Measurements from ENCODE around the gene REXO4. TPM values are rescaled to one million over a fixed set of nuclear protein-coding genes. Genes with fewer than 3 reads are reported as not detected.

Gene REXO4
- total RNA-seq, 1 donor from 2014 or later: 26.1 TPM

- no peak for TF ChIP-seq CTCF (IDR thresholded peaks at IDR 0.05; ENCODE audit: unreplicated experiment)
- Mint-ChIP-seq H3K36me3 (no peaks in the 10 kb centered on the region), H3K27ac (no peak overlapping the region), H3K9me3 (no peaks in the 10 kb centered on the region), H3K4me3 (no peak overlapping the region), H3K4me1 (no peaks in the 10 kb centered on the region), H3K27me3 (ENCODE audit: low read depth) (peaks cover 18% of the 10 kb centered on the region)
- no peak for DNase-seq (ENCODE audit: low spot score in 2 of 2, unreplicated experiment in 2 of 2)
Observed at GRCh38 chr9:133390713-133391112, 27.1 kb downstream of the REXO4 start.

GRCh38 chr9:133389562-133389961 is 28.2 kb downstream of the REXO4 start:
- Mint-ChIP-seq H3K27me3 (ENCODE audit: low read depth) (peaks cover 7% of the 10 kb centered on the region), H3K9me3 (no peaks in the 10 kb centered on the region), H3K4me3 (no peak overlapping the region), H3K36me3 (no peaks in the 10 kb centered on the region), H3K27ac (no peak overlapping the region), H3K4me1 (no peaks in the 10 kb centered on the region)
- no peak for DNase-seq (ENCODE audit: low spot score in 2 of 2, unreplicated experiment in 2 of 2)
- TF ChIP-seq CTCF (IDR thresholded peaks at IDR 0.05; ENCODE audit: unreplicated experiment): no peak

GRCh38 chr9:133389025-133389557 is 28.7 kb downstream of the REXO4 start:
- H3K4me3 Mint-ChIP-seq: no peak overlapping the region
- peaks cover 5% of the 10 kb centered on the region for H3K27me3 Mint-ChIP-seq (ENCODE audit: low read depth)
- no peaks in the 10 kb centered on the region for H3K4me1 Mint-ChIP-seq
- no peak overlapping the region for H3K27ac Mint-ChIP-seq
- no peaks in the 10 kb centered on the region for H3K9me3 Mint-ChIP-seq
- no peaks in the 10 kb centered on the region for H3K36me3 Mint-ChIP-seq
- DNase-seq (ENCODE audit: low spot score in 2 of 2, unreplicated experiment in 2 of 2): no peak
- no peak for TF ChIP-seq CTCF (IDR thresholded peaks at IDR 0.05; ENCODE audit: unreplicated experiment)

- no peak for TF ChIP-seq CTCF (IDR thresholded peaks at IDR 0.05; ENCODE audit: unreplicated experiment)
- H3K4me3 Mint-ChIP-seq: no peak overlapping the region
- no peak for DNase-seq (ENCODE audit: low spot score in 2 of 2, unreplicated experiment in 2 of 2)
- H3K4me1 Mint-ChIP-seq: no peaks in the 10 kb centered on the region
- no peaks in the 10 kb centered on the region for H3K9me3 Mint-ChIP-seq
- H3K27ac Mint-ChIP-seq: no peak overlapping the region
- no peaks in the 10 kb centered on the region for H3K36me3 Mint-ChIP-seq
- peaks cover 5% of the 10 kb centered on the region for H3K27me3 Mint-ChIP-seq (ENCODE audit: low read depth)
Observed at GRCh38 chr9:133387680-133388079, 30.1 kb downstream of the REXO4 start.

GRCh38 chr9:133386338-133386737 is 31.5 kb downstream of the REXO4 start:
- H3K4me3 Mint-ChIP-seq: no peak overlapping the region
- no peaks in the 10 kb centered on the region for H3K36me3 Mint-ChIP-seq
- H3K27me3 Mint-ChIP-seq (ENCODE audit: low read depth): peaks cover 5% of the 10 kb centered on the region
- TF ChIP-seq CTCF (IDR thresholded peaks at IDR 0.05; ENCODE audit: unreplicated experiment): no peak
- no peak overlapping the region for H3K27ac Mint-ChIP-seq
- no peak for DNase-seq (ENCODE audit: low spot score in 2 of 2, unreplicated experiment in 2 of 2)
- H3K4me1 Mint-ChIP-seq: no peaks in the 10 kb centered on the region
- H3K9me3 Mint-ChIP-seq: no peaks in the 10 kb centered on the region

GRCh38 chr9:133385452-133385851 is 32.4 kb downstream of the REXO4 start:
- H3K27ac Mint-ChIP-seq: no peak overlapping the region
- no peaks in the 10 kb centered on the region for H3K36me3 Mint-ChIP-seq
- DNase-seq (ENCODE audit: low spot score in 2 of 2, unreplicated experiment in 2 of 2): no peak
- no peaks in the 10 kb centered on the region for H3K4me1 Mint-ChIP-seq
- no peak for TF ChIP-seq CTCF (IDR thresholded peaks at IDR 0.05; ENCODE audit: unreplicated experiment)
- H3K4me3 Mint-ChIP-seq: no peak overlapping the region
- H3K27me3 Mint-ChIP-seq (ENCODE audit: low read depth): peaks cover 3% of the 10 kb centered on the region
- no peaks in the 10 kb centered on the region for H3K9me3 Mint-ChIP-seq

Measured in mesothelial cell of epicardium (in vitro differentiated cells).